HG03103 (cell line): Measurements from ENCODE around the gene CSNK1G3.
"Not testable (repeated sequence)": the region's sequence is repeated elsewhere in the genome, so short reads cannot be mapped to it uniquely, and the experiment has no call there.

Experiments
- ATAC-seq: cut with Tn5 transposase; IDR thresholded peaks from one replicate; pipeline ENCODE4 v1.9.1; 2021; ENCODE audit warnings: low read depth; ENCODE audit not compliant: unreplicated experiment

The CSNK1G3 gene

DNA sequence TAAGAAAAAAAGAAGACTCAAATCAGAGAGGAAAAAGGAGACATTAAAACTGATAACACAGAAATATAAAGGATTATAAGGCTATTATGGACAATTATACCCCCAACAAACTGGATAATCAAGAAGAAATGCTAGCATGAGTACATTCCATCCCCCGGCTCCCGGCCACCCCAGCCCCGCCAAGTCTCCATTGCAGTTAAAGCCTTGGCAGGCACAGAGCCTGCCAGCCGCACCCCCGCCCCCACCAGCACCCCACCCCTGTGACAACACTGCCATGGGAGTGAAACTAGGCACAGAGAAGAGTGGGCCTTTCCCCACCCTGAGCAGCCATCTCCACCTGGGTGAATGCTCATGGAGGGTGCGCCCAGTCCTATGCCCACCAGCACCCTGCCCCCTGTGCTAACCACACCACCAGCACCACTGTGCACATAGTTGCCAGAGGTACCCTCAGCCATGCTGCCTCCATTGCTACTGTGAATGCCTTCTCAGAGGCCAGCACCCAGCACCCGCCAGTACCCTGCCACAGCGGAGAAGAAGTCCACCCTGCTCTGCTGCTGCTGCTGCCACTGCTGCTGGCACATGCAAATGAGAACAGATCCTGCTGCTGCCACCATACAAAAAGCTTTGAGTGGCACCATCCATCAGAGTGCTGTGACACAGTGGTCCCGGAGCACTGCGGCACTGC is 117.0 kb downstream of the CSNK1G3 start:
- no peak for ATAC-seq

DNA sequence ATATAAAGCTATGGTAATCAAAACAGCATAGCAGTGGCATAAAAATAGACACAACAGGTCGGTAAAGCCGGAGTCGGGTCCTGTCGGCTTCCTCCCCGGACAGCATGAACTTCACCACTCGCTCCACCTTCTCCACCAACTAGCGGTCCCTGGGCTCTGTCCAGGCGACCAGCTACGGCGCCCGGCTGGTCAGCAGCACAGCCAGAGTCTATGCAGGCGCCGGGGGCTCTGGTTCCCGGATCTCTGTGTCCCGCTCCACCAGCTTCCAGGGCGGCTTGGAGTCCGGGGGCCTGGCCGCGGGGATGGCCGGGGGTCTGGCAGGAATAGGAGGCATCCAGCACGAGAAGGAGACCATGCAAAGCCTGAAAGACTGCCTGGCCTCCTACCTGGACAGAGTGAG is 124.0 kb downstream of the CSNK1G3 start:
- no peak for ATAC-seq

DNA sequence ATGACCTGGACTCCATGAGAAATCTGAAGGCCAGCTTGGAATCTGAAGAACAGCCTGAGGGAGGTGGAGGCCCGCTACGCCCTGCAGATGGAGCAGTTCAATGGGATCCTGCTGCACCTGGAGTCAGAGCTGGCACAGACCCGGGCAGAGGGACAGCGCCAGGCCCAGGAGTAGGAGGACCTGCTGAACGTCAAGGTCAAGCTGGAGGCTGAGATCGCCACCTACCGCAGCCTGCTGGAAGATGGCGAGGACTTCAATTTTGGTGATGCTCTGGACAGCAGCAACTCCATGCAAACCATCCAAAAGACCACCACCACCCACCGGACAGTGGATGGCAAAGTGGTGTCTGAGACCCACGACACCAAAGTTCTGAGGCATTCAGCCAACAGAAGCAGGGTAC is 125.1 kb downstream of the CSNK1G3 start:
- not testable (repeated sequence) for ATAC-seq

DNA sequence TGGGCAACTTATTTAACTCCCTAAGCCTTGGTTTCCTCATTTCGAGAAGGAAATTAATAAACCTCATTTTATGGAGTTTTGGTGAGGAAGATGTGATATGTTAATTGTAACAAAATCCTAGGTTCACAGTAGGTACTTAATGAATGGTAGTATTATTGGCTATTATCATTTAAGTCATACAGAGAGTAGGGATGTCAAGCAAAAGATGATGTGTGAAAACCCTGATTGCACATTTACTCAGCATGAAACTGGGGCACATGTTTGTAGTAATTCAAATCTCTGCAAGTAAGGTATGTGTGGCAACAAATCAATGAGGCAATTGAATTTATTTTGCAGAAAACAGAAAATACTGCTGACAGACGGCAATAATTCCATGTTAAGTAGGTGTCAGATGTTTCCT is 127.3 kb downstream of the CSNK1G3 start:
- no peak for ATAC-seq

DNA sequence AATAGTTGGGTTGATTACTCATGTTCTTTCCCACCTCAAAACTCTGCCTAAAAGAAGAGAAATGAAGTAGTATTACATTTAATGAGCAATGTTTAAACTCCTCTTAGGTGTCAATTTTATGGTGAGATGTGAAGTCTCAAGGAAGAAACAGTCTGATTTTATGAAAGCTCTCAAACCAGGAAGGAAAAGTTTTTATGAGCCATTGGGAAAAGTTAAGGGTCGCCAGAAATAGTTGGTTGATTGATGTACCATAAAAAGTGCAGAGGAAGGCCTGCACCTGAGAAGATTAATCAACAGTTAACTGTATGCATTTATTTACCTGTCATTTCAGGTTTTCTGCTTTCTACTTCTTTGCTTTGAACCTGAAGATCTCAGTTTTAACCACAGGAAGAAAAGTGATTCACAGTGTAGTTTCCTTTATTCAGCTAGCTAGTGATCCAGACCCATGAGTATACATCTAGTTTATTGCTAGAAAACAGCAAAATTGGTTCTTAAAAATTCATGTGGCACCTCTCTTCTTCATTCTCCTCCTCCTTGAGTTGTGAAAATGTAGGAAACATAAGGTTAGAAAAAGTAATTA is 133.1 kb downstream of the CSNK1G3 start:
- ATAC-seq, result no peak

DNA sequence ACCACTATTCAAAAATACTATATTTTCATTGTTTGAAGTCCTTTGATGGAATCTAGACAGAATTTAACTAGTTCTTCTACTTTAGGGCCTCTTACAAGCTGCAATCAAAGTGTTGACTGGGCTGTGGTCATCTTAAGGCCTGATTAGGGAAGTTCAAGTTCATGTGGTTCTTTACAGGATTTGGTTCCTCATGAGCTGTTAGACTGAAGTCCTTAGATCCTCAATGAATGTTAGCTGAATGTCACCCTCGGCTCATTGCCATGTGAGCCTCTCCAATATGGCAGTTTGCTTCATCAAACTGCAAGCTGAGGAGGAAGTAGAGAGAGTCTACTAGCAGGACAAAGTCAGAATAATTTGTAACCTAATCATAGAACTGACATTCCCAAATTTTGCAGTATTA is 135.1 kb downstream of the CSNK1G3 start:
- ATAC-seq, result no peak

DNA sequence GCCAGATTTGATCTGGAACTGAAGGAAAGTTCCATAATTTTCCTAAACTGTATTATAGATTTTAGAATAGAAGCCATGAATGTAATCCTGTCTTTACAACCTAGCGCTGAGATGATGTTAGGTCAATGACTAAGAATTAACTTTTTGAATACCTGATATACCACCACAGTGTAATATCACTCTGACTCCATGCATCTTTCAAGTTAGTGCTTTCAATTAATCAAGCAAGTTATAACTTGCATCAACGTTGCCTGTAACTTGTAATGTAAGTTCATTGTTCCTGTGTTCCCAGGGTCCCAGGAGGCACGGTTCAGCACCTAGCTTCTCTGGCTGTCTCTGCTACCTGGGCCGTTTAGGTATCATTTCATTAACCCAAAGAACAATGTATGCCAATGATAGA is 139.3 kb downstream of the CSNK1G3 start:
- ATAC-seq, result no peak

DNA sequence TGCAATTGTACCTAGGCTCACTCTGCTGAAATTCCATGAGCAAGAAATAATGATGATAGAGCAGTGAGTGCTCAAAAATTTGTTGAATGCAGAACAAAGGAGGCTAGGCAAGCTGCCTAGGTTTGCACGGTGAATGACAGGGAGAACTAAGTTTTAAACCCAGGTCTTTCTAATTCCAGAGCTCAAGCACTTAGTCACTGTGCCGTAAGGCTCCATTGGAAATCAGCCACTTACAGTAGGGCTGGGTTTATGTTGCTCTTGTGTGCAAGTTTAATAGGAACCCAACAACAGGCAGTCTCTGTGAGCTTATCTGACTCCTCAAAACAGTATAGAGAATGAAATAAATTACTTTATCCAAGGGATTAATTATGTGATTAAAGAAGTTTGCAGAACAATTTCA is 147.0 kb downstream of the CSNK1G3 start:
- no peak for ATAC-seq

DNA sequence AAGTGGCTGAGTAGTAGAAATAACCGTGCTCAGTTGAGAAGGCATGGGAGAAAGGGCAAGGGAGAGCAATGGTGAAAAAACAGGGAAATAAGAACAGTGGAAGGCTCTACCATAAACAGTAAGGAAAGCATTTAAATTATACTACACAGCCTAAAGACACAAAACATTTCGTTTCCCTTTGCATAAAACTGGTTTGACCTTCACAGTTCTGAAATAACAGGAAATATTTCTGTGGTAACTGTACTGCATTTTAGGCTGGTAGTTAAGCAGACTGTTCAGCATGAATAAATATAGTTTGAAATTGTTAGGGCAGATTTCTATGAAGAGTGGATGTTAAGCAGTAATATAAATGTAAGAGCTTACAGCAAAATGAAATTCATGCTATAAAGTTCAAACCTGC is 147.5 kb downstream of the CSNK1G3 start:
- ATAC-seq, result no peak

DNA sequence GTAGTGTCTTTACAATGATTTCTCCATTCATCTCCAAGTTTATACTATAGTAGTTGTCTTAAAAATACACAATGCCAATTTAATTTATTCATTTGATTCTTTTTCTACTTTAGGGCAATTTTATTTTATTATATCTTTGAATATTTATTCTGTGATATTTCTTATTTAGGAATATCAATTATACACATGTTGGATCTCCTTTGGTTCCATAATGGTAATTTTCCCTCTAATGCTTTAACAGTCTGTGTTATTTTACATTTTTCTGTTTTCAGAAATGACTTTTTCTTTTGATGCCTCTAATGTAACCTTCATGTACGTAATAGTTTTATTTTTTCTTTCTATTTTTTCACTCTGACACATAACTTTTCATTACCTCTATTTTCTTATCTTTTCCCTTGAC is 153.0 kb downstream of the CSNK1G3 start:
- no peak for ATAC-seq

DNA sequence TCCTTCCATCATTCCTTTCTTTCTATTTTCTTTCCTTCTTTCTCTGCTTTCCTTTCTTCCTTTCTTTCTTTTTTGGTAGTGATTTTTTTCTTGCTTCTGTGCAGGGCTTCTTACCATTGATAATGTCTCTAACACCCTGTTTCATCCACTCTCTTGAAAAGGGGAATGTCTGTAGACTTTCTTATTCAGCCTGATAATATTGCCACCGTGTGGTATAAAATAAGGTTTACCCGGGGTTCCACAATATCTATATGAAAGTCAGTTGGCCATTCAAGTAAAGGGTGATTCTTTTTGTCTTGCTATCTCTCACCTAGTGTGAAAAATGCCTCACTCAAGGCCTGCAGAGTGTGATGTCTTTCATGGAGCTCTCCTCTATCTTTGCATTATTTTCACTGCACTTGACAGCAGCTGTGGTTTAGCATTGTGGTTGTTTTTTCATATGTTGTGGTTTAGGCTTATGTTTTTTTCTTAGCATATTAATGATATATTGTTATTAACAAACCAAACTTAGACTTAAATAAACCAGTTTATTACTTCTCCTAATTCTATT is 153.9 kb downstream of the CSNK1G3 start:
- no peak for ATAC-seq
